ENCODE results near the gene CGB5. TPM values are rescaled to one million over a fixed set of nuclear protein-coding genes. Genes with fewer than 3 reads are reported as not detected.
"Not testable (repeated sequence)": the region's sequence is repeated elsewhere in the genome, so short reads cannot be mapped to it uniquely, and the experiment has no call there.

The CGB5 gene
- total RNA-seq, 2 donors from 2014 or later = 0.44 TPM; not detected in 1

GRCh38 chr19:49039736-49040135, 3.9 kb upstream of the CGB5 start:
- not testable (repeated sequence) for DNase-seq; H3K9ac ChIP-seq (ENCODE audit: extremely low read depth, low read length, poor library complexity, severe bottlenecking); H3K4me1 Mint-ChIP-seq; H3K9me3 Mint-ChIP-seq; H3K4me3 ChIP-seq (ENCODE audit: low read length); H3K27ac ChIP-seq (ENCODE audit: low read depth, low read length); H3K4me3 Mint-ChIP-seq; H3K4me1 ChIP-seq (ENCODE audit: control insufficient read depth, insufficient read depth, low read length); H3K36me3 Mint-ChIP-seq (ENCODE audit: low read depth); H3K27ac Mint-ChIP-seq; H3K9me3 ChIP-seq (ENCODE audit: control insufficient read depth, low read length); H3K36me3 ChIP-seq (ENCODE audit: control insufficient read depth, insufficient read depth, low read length); H3K27me3 ChIP-seq (ENCODE audit: control insufficient read depth, insufficient read depth, low read length, poor library complexity, severe bottlenecking)
- peaks cover 15% of the 10 kb centered on the region for H3K27me3 Mint-ChIP-seq (ENCODE audit: insufficient read depth)
- WGBS, 2 experiments (ENCODE audit: insufficient coverage in 1 of 2, insufficient read length in 1 of 2) = 75 to 100% methylated on average over 1 to 2 of the region's 9 CpGs

- Histone ChIP-seq H3K9me3 (ENCODE audit: control insufficient read depth, low read length) (no peaks in the 10 kb centered on the region), H3K36me3 (ENCODE audit: control insufficient read depth, insufficient read depth, low read length) (no peaks in the 10 kb centered on the region), H3K4me3 (ENCODE audit: low read length) (no peak overlapping the region), H3K27me3 (ENCODE audit: control insufficient read depth, insufficient read depth, low read length, poor library complexity, severe bottlenecking) (no peaks in the 10 kb centered on the region), H3K4me1 (ENCODE audit: control insufficient read depth, insufficient read depth, low read length) (no peaks in the 10 kb centered on the region), H3K9ac (ENCODE audit: extremely low read depth, low read length, poor library complexity, severe bottlenecking) (no peak overlapping the region), H3K27ac (ENCODE audit: low read depth, low read length) (no peak overlapping the region)
- no peaks in the 10 kb centered on the region for H3K36me3 Mint-ChIP-seq (ENCODE audit: low read depth)
- H3K27ac Mint-ChIP-seq = no peak overlapping the region
- no peak overlapping the region for H3K4me3 Mint-ChIP-seq
- TF ChIP-seq CTCF (conservative IDR thresholded peaks at IDR 0.05) = no peak
- H3K4me1 Mint-ChIP-seq = no peaks in the 10 kb centered on the region
- peaks cover 8% of the 10 kb centered on the region for H3K27me3 Mint-ChIP-seq (ENCODE audit: insufficient read depth)
- WGBS, 2 experiments (ENCODE audit: insufficient coverage in 1 of 2, insufficient read length in 1 of 2) = 80 to 84% methylated on average over 6 to 17 of the region's 17 CpGs
- no peaks in the 10 kb centered on the region for H3K9me3 Mint-ChIP-seq
- peak; percentile 63 for DNase-seq
These were observed 1.5 kb upstream of the CGB5 start for GRCh38 chr19:49042177-49042576.

- not testable (repeated sequence) for H3K27me3 Mint-ChIP-seq (ENCODE audit: insufficient read depth); H3K9me3 Mint-ChIP-seq
- WGBS, 2 experiments (ENCODE audit: insufficient coverage in 1 of 2, insufficient read length in 1 of 2) = 83% methylated on average over 1 of the region's 4 CpGs; no CpG with 5 or more reads in 1 of the 2 experiments
These were observed 982 bp upstream of the CGB5 start for GRCh38 chr19:49042666-49043065.

GRCh38 chr19:49049011-49049410, 5.4 kb downstream of the CGB5 start, which contains the start of gene CGB8:
Gene CGB8, minus strand, starts transcription at chr19:49049111. Its CDS starts 372 bp downstream, at chr19:49048739.
- H3K9me3 Mint-ChIP-seq, DNase-seq: not testable (repeated sequence)

More at GRCh38 chr19:49042666-49043065, 982 bp upstream of the CGB5 start:
- not testable (repeated sequence) for H3K36me3 Mint-ChIP-seq (ENCODE audit: low read depth); H3K4me3 ChIP-seq (ENCODE audit: low read length); H3K9me3 ChIP-seq (ENCODE audit: control insufficient read depth, low read length); H3K4me1 Mint-ChIP-seq; H3K27me3 ChIP-seq (ENCODE audit: control insufficient read depth, insufficient read depth, low read length, poor library complexity, severe bottlenecking); H3K36me3 ChIP-seq (ENCODE audit: control insufficient read depth, insufficient read depth, low read length); DNase-seq; H3K4me1 ChIP-seq (ENCODE audit: control insufficient read depth, insufficient read depth, low read length); H3K4me3 Mint-ChIP-seq; H3K27ac ChIP-seq (ENCODE audit: low read depth, low read length); H3K9ac ChIP-seq (ENCODE audit: extremely low read depth, low read length, poor library complexity, severe bottlenecking); H3K27ac Mint-ChIP-seq

GRCh38 chr19:49049834-49050233, 6.2 kb downstream of the CGB5 start:
- not testable (repeated sequence) for H3K27ac ChIP-seq (ENCODE audit: low read depth, low read length); H3K27ac Mint-ChIP-seq; H3K9ac ChIP-seq (ENCODE audit: extremely low read depth, low read length, poor library complexity, severe bottlenecking); H3K4me3 ChIP-seq (ENCODE audit: low read length); H3K36me3 ChIP-seq (ENCODE audit: control insufficient read depth, insufficient read depth, low read length); H3K9me3 ChIP-seq (ENCODE audit: control insufficient read depth, low read length); H3K4me1 Mint-ChIP-seq; H3K27me3 ChIP-seq (ENCODE audit: control insufficient read depth, insufficient read depth, low read length, poor library complexity, severe bottlenecking); H3K36me3 Mint-ChIP-seq (ENCODE audit: low read depth); H3K4me1 ChIP-seq (ENCODE audit: control insufficient read depth, insufficient read depth, low read length); H3K4me3 Mint-ChIP-seq; H3K9me3 Mint-ChIP-seq; DNase-seq
- peaks cover 23% of the 10 kb centered on the region for H3K27me3 Mint-ChIP-seq (ENCODE audit: insufficient read depth)
- 80% methylated on average over 1 of the region's 4 CpGs; no CpG with 5 or more reads in 1 of the 2 experiments for WGBS, 2 experiments (ENCODE audit: insufficient coverage in 1 of 2, insufficient read length in 1 of 2)

More at GRCh38 chr19:49049011-49049410, 5.4 kb downstream of the CGB5 start, which contains the start of gene CGB8:
- 50 to 82% methylated on average over 1 to 10 of the region's 12 CpGs for WGBS, 2 experiments (ENCODE audit: insufficient coverage in 1 of 2, insufficient read length in 1 of 2)
- H3K27me3 ChIP-seq (ENCODE audit: control insufficient read depth, insufficient read depth, low read length, poor library complexity, severe bottlenecking); H3K4me1 Mint-ChIP-seq; H3K4me3 ChIP-seq (ENCODE audit: low read length); H3K4me1 ChIP-seq (ENCODE audit: control insufficient read depth, insufficient read depth, low read length); H3K36me3 ChIP-seq (ENCODE audit: control insufficient read depth, insufficient read depth, low read length); H3K9ac ChIP-seq (ENCODE audit: extremely low read depth, low read length, poor library complexity, severe bottlenecking); H3K27ac Mint-ChIP-seq; H3K9me3 ChIP-seq (ENCODE audit: control insufficient read depth, low read length); H3K27ac ChIP-seq (ENCODE audit: low read depth, low read length); H3K36me3 Mint-ChIP-seq (ENCODE audit: low read depth); H3K4me3 Mint-ChIP-seq: not testable (repeated sequence)
- H3K27me3 Mint-ChIP-seq (ENCODE audit: insufficient read depth) = peaks cover 20% of the 10 kb centered on the region

- not testable (repeated sequence) for H3K9ac ChIP-seq (ENCODE audit: extremely low read depth, low read length, poor library complexity, severe bottlenecking); H3K4me1 ChIP-seq (ENCODE audit: control insufficient read depth, insufficient read depth, low read length); H3K27ac ChIP-seq (ENCODE audit: low read depth, low read length); H3K36me3 ChIP-seq (ENCODE audit: control insufficient read depth, insufficient read depth, low read length); H3K9me3 ChIP-seq (ENCODE audit: control insufficient read depth, low read length); H3K4me3 Mint-ChIP-seq; H3K4me3 ChIP-seq (ENCODE audit: low read length); H3K4me1 Mint-ChIP-seq; H3K9me3 Mint-ChIP-seq; H3K27ac Mint-ChIP-seq; H3K36me3 Mint-ChIP-seq (ENCODE audit: low read depth); H3K27me3 ChIP-seq (ENCODE audit: control insufficient read depth, insufficient read depth, low read length, poor library complexity, severe bottlenecking)
- DNase-seq = peak; percentile 58
- WGBS, 2 experiments (ENCODE audit: insufficient coverage in 1 of 2, insufficient read length in 1 of 2) = 82 to 83% methylated on average over 17 to 24 of the region's 24 CpGs
- peaks cover 28% of the 10 kb centered on the region for H3K27me3 Mint-ChIP-seq (ENCODE audit: insufficient read depth)
These were observed 6.9 kb downstream of the CGB5 start for GRCh38 chr19:49050376-49051033.
